MM.1S (cell line): ENCODE data around the gene ZNF827.

Experiments used
- DNase-seq: peaks from one replicate; pipeline ENCODE4 v3.0.0-alpha.2; 2015
- H2AFZ ChIP-seq: fragments of 300-600 bp; sonication (generic); 2 replicates; pipeline ENCODE4 v1.6.0; 2016; ENCODE audit warnings: antibody characterized with exemption, low read length
- H3F3A ChIP-seq: fragments of 300-600 bp; sonication (generic); 2 replicates; pipeline ENCODE4 v1.6.1; 2016; ENCODE audit warnings: mild to moderate bottlenecking, antibody characterized with exemption, low read length, moderate library complexity, mixed read lengths; ENCODE audit not compliant: insufficient read depth
- H3K27ac ChIP-seq: fragments of 300-600 bp; sonication (generic); 2 replicates; pipeline ENCODE4 v1.5.1; 2016; ENCODE audit warnings: mild to moderate bottlenecking, low read length
- H3K27me3 ChIP-seq: fragments of 300-600 bp; sonication (generic); replicated peaks from 2 replicates; pipeline ENCODE4 v1.6.0; 2016; ENCODE audit warnings: low read length; ENCODE audit not compliant: insufficient read depth
- H3K36me3 ChIP-seq: fragments of 300-600 bp; sonication (generic); replicated peaks from 2 replicates; pipeline ENCODE4 v1.6.1; 2016; ENCODE audit warnings: mild to moderate bottlenecking, low read length, mixed read lengths; ENCODE audit not compliant: insufficient read depth
- H3K4me1 ChIP-seq: fragments of 300-600 bp; sonication (generic); 2 replicates; pipeline ENCODE4 v1.6.1; 2016; ENCODE audit warnings: low read length, mixed read lengths
- H3K4me2 ChIP-seq: fragments of 300-600 bp; sonication (generic); 2 replicates; pipeline ENCODE4 v1.6.0; 2016; ENCODE audit warnings: low read depth, low read length
- H3K4me3 ChIP-seq: fragments of 300-600 bp; sonication (generic); 2 replicates; pipeline ENCODE4 v1.5.1; 2016; ENCODE audit warnings: low read length, mixed read lengths
- H3K79me2 ChIP-seq: fragments of 300-600 bp; sonication (generic); 2 replicates; pipeline ENCODE4 v1.6.1; 2016; ENCODE audit warnings: mixed run types, low read length, mixed read lengths
- H3K9ac ChIP-seq: fragments of 300-600 bp; sonication (generic); 2 replicates; pipeline ENCODE4 v1.6.1; 2016; ENCODE audit warnings: low read length, mixed read lengths
- H3K9me2 ChIP-seq: fragments of 300-600 bp; sonication (generic); replicated peaks from 2 replicates; pipeline ENCODE4 v1.6.1; 2016; ENCODE audit warnings: mild to moderate bottlenecking, low read length, mixed read lengths; ENCODE audit not compliant: insufficient read depth
- H3K9me3 ChIP-seq: fragments of 300-600 bp; sonication (generic); replicated peaks from 2 replicates; pipeline ENCODE4 v1.6.1; 2016; ENCODE audit warnings: mild to moderate bottlenecking, low read length, mixed read lengths; ENCODE audit not compliant: insufficient read depth
- H4K20me1 ChIP-seq: fragments of 300-600 bp; sonication (generic); 2 replicates; pipeline ENCODE4 v1.6.1; 2016; ENCODE audit warnings: mild to moderate bottlenecking, low read length, moderate library complexity, mixed read lengths; ENCODE audit not compliant: insufficient read depth
- EZH2 ChIP-seq: fragments of 300-600 bp; sonication (generic); optimal IDR thresholded peaks from 2 replicates; pipeline ENCODE3; 2017; ENCODE audit warnings: low read depth, mild to moderate bottlenecking, antibody characterized with exemption, low read length, mixed read lengths
- EZH2phosphoT487 ChIP-seq: fragments of 300-600 bp; sonication (generic); IDR thresholded peaks from 2 replicates; pipeline ENCODE4 v1.6.1; 2018; ENCODE audit warnings: antibody characterized with exemption, low read length
- TF ChIP-seq, protein P1 (sequence below): fragments of 300-600 bp; sonication (generic); IDR thresholded peaks from 2 replicates; pipeline ENCODE4 v1.5.1; 2016; ENCODE audit warnings: antibody characterized with exemption, low read length, mixed read lengths

Gene ZNF827

DNA sequence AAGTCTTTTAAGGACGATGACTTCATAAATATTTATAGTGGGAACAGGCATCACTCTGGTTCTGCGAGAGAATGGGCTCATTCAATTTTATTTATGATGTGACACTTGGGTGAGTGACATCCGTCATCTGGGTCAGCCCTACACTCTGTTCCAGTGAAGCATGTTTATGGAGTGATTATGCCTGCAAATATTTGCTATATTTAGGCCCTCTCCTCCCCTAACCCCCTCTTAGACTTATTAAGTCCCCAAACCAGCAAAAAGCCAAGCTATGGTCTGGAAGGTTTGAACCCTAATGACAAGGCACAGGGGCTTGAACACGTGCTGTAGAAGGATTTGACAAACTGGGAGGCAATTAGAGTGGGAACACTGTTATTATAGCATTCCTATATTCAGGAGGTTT is 202.8 kb downstream of the ZNF827 start:
- H3K9me2 ChIP-seq: no peaks in the 10 kb centered on the region
- H3K79me2 ChIP-seq: no peaks in the 10 kb centered on the region
- H3K4me3 ChIP-seq: no peak overlapping the region
- no peak overlapping the region for H3K27ac ChIP-seq
- H2AFZ ChIP-seq: no peak overlapping the region
- no peaks in the 10 kb centered on the region for H3K36me3 ChIP-seq
- H3K9me3 ChIP-seq: no peaks in the 10 kb centered on the region
- no peak overlapping the region for H3K9ac ChIP-seq
- no peaks in the 10 kb centered on the region for H3K27me3 ChIP-seq
- H4K20me1 ChIP-seq: no peaks in the 10 kb centered on the region
- no peak for TF ChIP-seq EZH2
- TF ChIP-seq, protein P1, sequence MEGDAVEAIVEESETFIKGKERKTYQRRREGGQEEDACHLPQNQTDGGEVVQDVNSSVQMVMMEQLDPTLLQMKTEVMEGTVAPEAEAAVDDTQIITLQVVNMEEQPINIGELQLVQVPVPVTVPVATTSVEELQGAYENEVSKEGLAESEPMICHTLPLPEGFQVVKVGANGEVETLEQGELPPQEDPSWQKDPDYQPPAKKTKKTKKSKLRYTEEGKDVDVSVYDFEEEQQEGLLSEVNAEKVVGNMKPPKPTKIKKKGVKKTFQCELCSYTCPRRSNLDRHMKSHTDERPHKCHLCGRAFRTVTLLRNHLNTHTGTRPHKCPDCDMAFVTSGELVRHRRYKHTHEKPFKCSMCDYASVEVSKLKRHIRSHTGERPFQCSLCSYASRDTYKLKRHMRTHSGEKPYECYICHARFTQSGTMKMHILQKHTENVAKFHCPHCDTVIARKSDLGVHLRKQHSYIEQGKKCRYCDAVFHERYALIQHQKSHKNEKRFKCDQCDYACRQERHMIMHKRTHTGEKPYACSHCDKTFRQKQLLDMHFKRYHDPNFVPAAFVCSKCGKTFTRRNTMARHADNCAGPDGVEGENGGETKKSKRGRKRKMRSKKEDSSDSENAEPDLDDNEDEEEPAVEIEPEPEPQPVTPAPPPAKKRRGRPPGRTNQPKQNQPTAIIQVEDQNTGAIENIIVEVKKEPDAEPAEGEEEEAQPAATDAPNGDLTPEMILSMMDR: no peak
- TF ChIP-seq EZH2phosphoT487: no peak
- DNase-seq: no peak
- H3F3A ChIP-seq: no peaks in the 10 kb centered on the region
- H3K4me2 ChIP-seq: no peak overlapping the region
- 0 out of 2 replicates have a peak, but pooled peaks cover 3% of the 10 kb centered on the region for H3K4me1 ChIP-seq

GRCh38 chr4:145735347-145735675 is 203.3 kb downstream of the ZNF827 start:
- no peak overlapping the region for H3K27ac ChIP-seq
- H3K27me3 ChIP-seq: no peaks in the 10 kb centered on the region
- H3K79me2 ChIP-seq: no peaks in the 10 kb centered on the region
- no peak for DNase-seq
- H3K4me1 ChIP-seq: 0 out of 2 replicates have a peak, but pooled peaks cover 3% of the 10 kb centered on the region
- H3K4me3 ChIP-seq: no peak overlapping the region
- H3F3A ChIP-seq: no peaks in the 10 kb centered on the region
- no peaks in the 10 kb centered on the region for H3K9me2 ChIP-seq
- TF ChIP-seq EZH2 (no peak), EZH2phosphoT487 (no peak)
- TF ChIP-seq, protein P1: no peak
- no peak overlapping the region for H3K4me2 ChIP-seq
- H3K9ac ChIP-seq: no peak overlapping the region
- no peaks in the 10 kb centered on the region for H4K20me1 ChIP-seq
- H2AFZ ChIP-seq: no peak overlapping the region
- H3K36me3 ChIP-seq: no peaks in the 10 kb centered on the region
- H3K9me3 ChIP-seq: no peaks in the 10 kb centered on the region

GRCh38 chr4:145734576-145735346 is 203.9 kb downstream of the ZNF827 start:
- Histone ChIP-seq H3K9me3 (no peaks in the 10 kb centered on the region), H4K20me1 (no peaks in the 10 kb centered on the region), H3K27me3 (no peaks in the 10 kb centered on the region), H3F3A (no peaks in the 10 kb centered on the region), H3K9me2 (no peaks in the 10 kb centered on the region), H3K36me3 (no peaks in the 10 kb centered on the region), H3K27ac (no peak overlapping the region), H3K4me2 (no peak overlapping the region), H3K9ac (no peak overlapping the region), H3K79me2 (no peaks in the 10 kb centered on the region), H3K4me3 (no peak overlapping the region), H3K4me1 (0 out of 2 replicates have a peak, but pooled peaks cover 3% of the 10 kb centered on the region), H2AFZ (no peak overlapping the region)
- no peak for TF ChIP-seq EZH2phosphoT487
- TF ChIP-seq EZH2: no peak
- TF ChIP-seq, protein P1: no peak
- DNase-seq: no peak
